Uterus (tissue), 4 donors: ENCODE data around the gene ADGRL3. TPM values are rescaled to one million over a fixed set of nuclear protein-coding genes. Genes with fewer than 3 reads are reported as not detected.

Experiments
- DNase-seq, 2 donors: peaks; one replicate each; pipeline ENCODE4 v3.0.0-alpha.2; 2019 to 2020
- H3K27ac ChIP-seq, 2 donors: fragments of 200-600 bp; sonication (generic); 1 replicate in 1 of 2; 2 replicates in 1 of 2; pipeline ENCODE4 v1.5.1; 2016 to 2018
- H3K27me3 ChIP-seq, 2 donors: fragments of 200-600 bp; sonication (generic); one replicate each; pipeline ENCODE4 v1.5.1; 2018 to 2019; ENCODE audit warnings: control low read depth in 1 of 2
- H3K36me3 ChIP-seq, 2 donors: fragments of 200-600 bp; sonication (generic); one replicate each; pipeline ENCODE4 v1.5.1; 2019; ENCODE audit warnings: control low read depth in 1 of 2
- H3K4me1 ChIP-seq, 2 donors: fragments of 200-600 bp; sonication (generic); one replicate each; pipeline ENCODE4 v1.5.1; 2018 to 2019; ENCODE audit warnings: control low read depth in 1 of 2
- H3K4me3 ChIP-seq, 2 donors: fragments of 200-600 bp; sonication (generic); 1 replicate in 1 of 2; 2 replicates in 1 of 2; pipeline ENCODE4 v1.5.1; 2018 to 2019; ENCODE audit warnings: mild to moderate bottlenecking in 1 of 2
- H3K9me3 ChIP-seq, 2 donors: fragments of 200-600 bp; sonication (generic); one replicate each; pipeline ENCODE4 v1.5.1; 2019; ENCODE audit warnings: control low read depth in 1 of 2
- POLR2A ChIP-seq, 2 donors: fragments of 450-650 bp; IDR thresholded peaks; one replicate each; pipeline ENCODE4 v1.6.1; 2016; ENCODE audit warnings: antibody characterized with exemption in 2 of 2, mild to moderate bottlenecking in 1 of 2, moderate library complexity in 1 of 2
- intact Hi-C: fragments of 100-400 bp; cut with DNase I; formaldehyde crosslinking; loops from one replicate; pipeline ENCODE4 v1.15.1; 2023; ENCODE audit warnings: low total_unique reads
- total RNA-seq, 4 donors: library from RNA; depleted of rRNA in 3 of 4; stranded (reverse); fragments of >200 nt in 3 of 4; gene quantifications; one replicate each; pipeline versions ENCODE4 v1.1.0 to v1.2.4, GENCODE V29; 2014 to 2023
- TF ChIP-seq, protein P1 (sequence below), 4 experiments: fragments of 200-600 bp in 2 of 4; fragments of 450-650 bp in 2 of 4; sonication (generic) in 2 of 4; IDR thresholded peaks; one replicate each; pipeline ENCODE4 v1.5.1; 2016 to 2019; ENCODE audit warnings: antibody characterized with exemption in 4 of 4, mild to moderate bottlenecking in 2 of 4, moderate library complexity in 1 of 4
- donor health status: DM: yes; HTN: yes; CAD: no.

ADGRL3 gene
- total RNA-seq, 4 donors from 2014 or later, result 31.5 to 411 (median 74.3) TPM

DNA sequence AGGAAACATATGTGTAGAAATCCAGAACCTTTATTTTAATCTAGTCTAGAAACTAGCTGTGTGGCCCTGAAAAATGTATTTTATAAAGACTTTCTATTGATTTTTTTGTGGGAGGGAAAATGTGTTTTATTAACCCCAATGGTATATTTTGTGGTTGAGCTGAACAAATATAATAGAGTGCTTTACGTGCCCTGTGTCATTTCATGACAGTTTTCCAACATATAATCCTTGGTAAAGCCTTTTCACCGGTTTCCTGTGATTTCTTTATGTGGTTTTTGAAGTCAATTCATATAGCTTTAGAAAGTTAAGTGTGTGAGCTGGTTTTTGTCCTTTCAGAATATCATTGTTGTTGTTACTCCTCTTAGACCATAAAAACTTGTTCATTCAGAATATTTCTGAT is 375.7 kb downstream of the ADGRL3 start:
- no peaks in the 10 kb centered on the region for H3K27me3 ChIP-seq
- no peaks in the 10 kb centered on the region for H3K4me1 ChIP-seq
- H3K9me3 ChIP-seq, result no peaks in the 10 kb centered on the region
- TF ChIP-seq, protein P1, sequence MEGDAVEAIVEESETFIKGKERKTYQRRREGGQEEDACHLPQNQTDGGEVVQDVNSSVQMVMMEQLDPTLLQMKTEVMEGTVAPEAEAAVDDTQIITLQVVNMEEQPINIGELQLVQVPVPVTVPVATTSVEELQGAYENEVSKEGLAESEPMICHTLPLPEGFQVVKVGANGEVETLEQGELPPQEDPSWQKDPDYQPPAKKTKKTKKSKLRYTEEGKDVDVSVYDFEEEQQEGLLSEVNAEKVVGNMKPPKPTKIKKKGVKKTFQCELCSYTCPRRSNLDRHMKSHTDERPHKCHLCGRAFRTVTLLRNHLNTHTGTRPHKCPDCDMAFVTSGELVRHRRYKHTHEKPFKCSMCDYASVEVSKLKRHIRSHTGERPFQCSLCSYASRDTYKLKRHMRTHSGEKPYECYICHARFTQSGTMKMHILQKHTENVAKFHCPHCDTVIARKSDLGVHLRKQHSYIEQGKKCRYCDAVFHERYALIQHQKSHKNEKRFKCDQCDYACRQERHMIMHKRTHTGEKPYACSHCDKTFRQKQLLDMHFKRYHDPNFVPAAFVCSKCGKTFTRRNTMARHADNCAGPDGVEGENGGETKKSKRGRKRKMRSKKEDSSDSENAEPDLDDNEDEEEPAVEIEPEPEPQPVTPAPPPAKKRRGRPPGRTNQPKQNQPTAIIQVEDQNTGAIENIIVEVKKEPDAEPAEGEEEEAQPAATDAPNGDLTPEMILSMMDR (IDR thresholded peaks at IDR 0.05), result no peak
- no peak overlapping the region for H3K27ac ChIP-seq
- no peaks in the 10 kb centered on the region for H3K36me3 ChIP-seq
- DNase-seq, result no peak
- intact Hi-C loops, result no loop called here
- no peak overlapping the region for H3K4me3 ChIP-seq

DNA sequence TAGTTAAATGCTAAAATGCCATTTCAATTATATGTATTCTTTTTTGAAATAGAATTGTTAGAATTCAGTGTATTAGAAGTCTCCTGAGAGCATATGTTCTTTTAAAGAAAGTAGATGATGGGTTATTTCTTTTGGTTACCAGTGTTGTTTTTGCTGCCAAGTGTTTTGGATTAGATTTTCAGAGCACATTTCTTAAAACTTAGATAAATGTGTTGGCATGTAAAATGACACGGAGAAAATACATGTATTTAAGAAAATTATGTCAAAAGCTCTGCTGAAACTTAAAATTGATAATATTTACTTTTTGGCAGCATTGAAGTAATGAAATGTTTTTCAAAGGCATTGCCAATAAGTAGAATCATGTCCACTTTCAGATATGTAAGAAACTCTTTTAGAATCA is 379.7 kb downstream of the ADGRL3 start:
- Histone ChIP-seq H3K9me3 (no peaks in the 10 kb centered on the region), H3K36me3 (no peaks in the 10 kb centered on the region), H3K27me3 (no peaks in the 10 kb centered on the region), H3K27ac (no peak overlapping the region), H3K4me1 (no peaks in the 10 kb centered on the region), H3K4me3 (no peak overlapping the region)
- intact Hi-C loops, result no loop called here
- TF ChIP-seq, protein P1 (IDR thresholded peaks at IDR 0.05), result no peak
- no peak for TF ChIP-seq POLR2A (IDR thresholded peaks at IDR 0.05)
- no peak for DNase-seq

DNA sequence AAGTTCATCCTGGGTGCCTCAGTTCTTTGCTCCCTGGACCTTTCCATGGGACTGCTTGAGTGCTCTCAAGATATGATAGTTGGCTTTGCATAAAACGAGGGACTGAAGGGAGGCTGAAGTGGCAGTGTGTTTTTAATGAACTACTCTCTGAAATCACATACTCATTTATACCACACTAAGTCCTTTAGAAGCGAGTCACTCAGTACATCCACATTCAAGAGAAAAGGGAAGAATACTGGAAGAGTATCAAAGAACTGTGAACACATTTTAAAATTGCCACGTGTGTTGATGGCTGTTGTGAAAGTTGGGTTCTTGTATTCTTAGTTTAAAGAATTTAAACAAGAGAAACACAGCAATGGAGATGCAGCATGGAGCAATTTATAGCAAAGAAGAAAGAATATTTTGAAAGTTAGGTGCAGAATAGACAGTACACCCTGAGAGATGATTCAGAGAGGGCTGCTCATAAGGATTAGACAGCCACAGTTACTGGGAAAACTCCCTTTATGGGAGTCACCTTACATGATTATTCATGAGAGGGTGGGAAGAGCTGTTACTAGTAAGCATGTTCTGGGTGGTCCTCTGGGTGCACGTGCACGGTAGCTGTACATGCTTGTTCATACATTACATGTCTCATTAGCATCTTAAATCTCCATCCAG is 380.7 kb downstream of the ADGRL3 start:
- intact Hi-C loops, result no loop called here
- no peaks in the 10 kb centered on the region for H3K4me1 ChIP-seq
- no peak overlapping the region for H3K4me3 ChIP-seq
- H3K36me3 ChIP-seq, result no peaks in the 10 kb centered on the region
- H3K9me3 ChIP-seq, result no peaks in the 10 kb centered on the region
- TF ChIP-seq, protein P1 (IDR thresholded peaks at IDR 0.05), result no peak
- no peak for TF ChIP-seq POLR2A (IDR thresholded peaks at IDR 0.05)
- no peak overlapping the region for H3K27ac ChIP-seq
- no peaks in the 10 kb centered on the region for H3K27me3 ChIP-seq
- DNase-seq, result no peak

DNA sequence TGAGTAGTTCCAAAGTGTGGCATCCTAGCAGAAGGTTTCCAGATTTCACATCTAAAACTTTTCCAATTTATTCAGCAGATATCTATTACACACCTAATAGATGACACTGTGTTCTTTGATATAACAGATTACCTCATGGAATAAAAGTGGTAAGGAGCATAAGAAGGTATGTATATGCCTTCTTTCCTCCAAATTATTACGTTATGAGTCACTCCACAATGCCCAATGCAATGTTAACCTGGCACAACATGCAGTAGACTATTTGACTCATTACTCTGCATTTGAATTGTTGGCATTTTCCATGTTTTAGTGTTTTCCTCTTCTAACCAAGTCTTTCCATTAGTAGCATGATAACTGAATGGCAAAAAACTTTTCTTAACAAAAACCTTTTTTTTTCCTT is 383.6 kb downstream of the ADGRL3 start:
- no peak overlapping the region for H3K4me3 ChIP-seq
- TF ChIP-seq, protein P1 (IDR thresholded peaks at IDR 0.05), result no peak
- TF ChIP-seq POLR2A (IDR thresholded peaks at IDR 0.05), result no peak
- no peaks in the 10 kb centered on the region for H3K36me3 ChIP-seq
- no peak for DNase-seq
- intact Hi-C loops, result no loop called here
- no peaks in the 10 kb centered on the region for H3K9me3 ChIP-seq
- no peaks in the 10 kb centered on the region for H3K27me3 ChIP-seq
- H3K4me1 ChIP-seq, result no peaks in the 10 kb centered on the region
- no peak overlapping the region for H3K27ac ChIP-seq

DNA sequence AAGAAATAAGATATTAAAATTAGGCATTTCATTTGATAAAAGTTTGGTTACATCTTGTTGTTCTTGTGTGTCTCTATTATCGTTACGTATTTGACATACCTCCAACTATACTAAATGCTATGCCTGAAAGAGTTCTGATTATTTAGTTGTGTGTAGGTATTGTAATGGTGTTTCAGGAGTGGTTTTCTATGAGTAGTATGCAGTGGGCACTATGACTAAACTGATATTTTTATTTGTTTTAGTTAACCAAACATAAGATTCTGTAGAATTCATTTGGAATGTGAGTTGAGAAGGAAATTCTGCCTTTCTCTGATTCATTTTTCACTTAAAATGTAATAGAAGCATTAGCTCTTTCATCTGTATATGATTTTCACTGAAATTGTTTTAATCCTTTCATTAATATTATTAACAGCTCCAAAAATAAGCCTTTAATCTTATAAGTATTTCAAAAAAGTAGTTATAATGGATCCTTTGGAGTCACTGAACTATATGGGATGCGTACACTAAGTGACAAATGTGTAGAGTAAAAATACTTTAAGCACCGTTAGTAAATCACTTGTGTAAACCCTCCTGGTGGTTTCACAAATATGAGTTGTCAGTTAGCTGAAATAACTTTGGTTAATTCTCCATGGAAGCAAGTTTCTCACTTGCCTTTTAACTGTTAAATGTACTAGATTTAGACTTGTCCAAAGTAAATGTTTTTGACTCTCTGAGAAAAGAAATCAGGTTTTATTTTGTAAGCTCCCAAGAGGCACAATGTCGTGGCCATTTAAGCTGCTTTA is 388.7 kb downstream of the ADGRL3 start:
- H3K4me1 ChIP-seq, result no peaks in the 10 kb centered on the region
- DNase-seq, result no peak
- no peak overlapping the region for H3K27ac ChIP-seq
- no peaks in the 10 kb centered on the region for H3K9me3 ChIP-seq
- no peak overlapping the region for H3K4me3 ChIP-seq
- H3K27me3 ChIP-seq, result no peaks in the 10 kb centered on the region
- TF ChIP-seq, protein P1 (IDR thresholded peaks at IDR 0.05), result no peak
- TF ChIP-seq POLR2A (IDR thresholded peaks at IDR 0.05), result no peak
- intact Hi-C loops, result no loop called here
- no peaks in the 10 kb centered on the region for H3K36me3 ChIP-seq
